ENCODE data around the gene RAG1.

DNA sequence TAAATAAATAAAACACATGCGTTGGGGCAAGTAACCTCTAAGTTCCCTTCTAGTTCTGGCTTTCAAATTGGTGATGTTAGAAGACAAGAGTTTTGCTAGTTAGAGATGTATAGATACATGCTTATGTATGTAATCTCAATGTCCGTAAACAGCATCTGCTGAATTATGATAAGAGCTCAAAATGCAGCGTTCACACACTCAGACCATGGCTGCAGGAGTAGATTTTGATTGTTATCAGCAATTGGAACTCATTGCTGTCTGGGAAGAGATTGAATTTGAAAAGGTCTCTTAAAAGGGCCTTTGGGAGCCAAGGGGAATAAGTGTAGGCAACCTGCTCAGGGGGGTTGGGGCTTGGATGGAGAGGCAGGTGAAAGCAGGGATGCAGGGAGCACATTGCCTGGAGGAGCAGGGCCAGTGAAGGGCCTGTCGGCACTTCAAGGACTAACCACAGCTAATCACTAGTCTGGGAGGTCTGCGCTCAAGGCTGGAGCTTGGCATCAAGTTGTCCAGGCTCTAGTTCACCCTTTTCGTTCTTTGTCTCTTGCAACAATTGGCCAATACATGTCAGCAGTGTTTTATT, 2.7 kb upstream of the RAG1 start:
- TF ChIP-seq, protein P1, sequence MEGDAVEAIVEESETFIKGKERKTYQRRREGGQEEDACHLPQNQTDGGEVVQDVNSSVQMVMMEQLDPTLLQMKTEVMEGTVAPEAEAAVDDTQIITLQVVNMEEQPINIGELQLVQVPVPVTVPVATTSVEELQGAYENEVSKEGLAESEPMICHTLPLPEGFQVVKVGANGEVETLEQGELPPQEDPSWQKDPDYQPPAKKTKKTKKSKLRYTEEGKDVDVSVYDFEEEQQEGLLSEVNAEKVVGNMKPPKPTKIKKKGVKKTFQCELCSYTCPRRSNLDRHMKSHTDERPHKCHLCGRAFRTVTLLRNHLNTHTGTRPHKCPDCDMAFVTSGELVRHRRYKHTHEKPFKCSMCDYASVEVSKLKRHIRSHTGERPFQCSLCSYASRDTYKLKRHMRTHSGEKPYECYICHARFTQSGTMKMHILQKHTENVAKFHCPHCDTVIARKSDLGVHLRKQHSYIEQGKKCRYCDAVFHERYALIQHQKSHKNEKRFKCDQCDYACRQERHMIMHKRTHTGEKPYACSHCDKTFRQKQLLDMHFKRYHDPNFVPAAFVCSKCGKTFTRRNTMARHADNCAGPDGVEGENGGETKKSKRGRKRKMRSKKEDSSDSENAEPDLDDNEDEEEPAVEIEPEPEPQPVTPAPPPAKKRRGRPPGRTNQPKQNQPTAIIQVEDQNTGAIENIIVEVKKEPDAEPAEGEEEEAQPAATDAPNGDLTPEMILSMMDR (IDR thresholded peaks at IDR 0.05), result no peak
- TF ChIP-seq POLR2A (IDR thresholded peaks at IDR 0.05), result no peak
- no peak for TF ChIP-seq POLR2AphosphoS5 (IDR thresholded peaks at IDR 0.05)
